Activated naive CD8-positive, alpha-beta T cell treated with anti-CD3 and anti-CD28 coated beads, Interleukin-2, amount 10 ng/mL, durations not matched to agents 7 days and 5 days (primary cell): Measurements from ENCODE around the gene UBL4A. TPM values are rescaled to one million over a fixed set of nuclear protein-coding genes. Genes with fewer than 3 reads are reported as not detected.
A peak's percentile ranks its signal among the peaks of the same experiment; 100 is the strongest.

Experiments used
- ATAC-seq: fragments of 150-1000 bp; cut with Tn5 transposase; one replicate; pipeline ENCODE4 v1.10.0; 2021; ENCODE audit warnings: low read depth, moderate library complexity
- POLR2A ChIA-PET: fragments of 350-600 bp; sonication (Branson Sonifier 250); formaldehyde crosslinking; loops from one replicate; lab custom pipeline; 2021; ENCODE audit warnings: antibody characterized with exemption; lab: Charles Lee
- DNase-seq: peaks from one replicate; pipeline ENCODE4 v3.0.0; 2021
- H3K27ac Mint-ChIP-seq: one replicate; pipeline ENCODE4 v1.8.0; 2022; ENCODE audit warnings: mild to moderate bottlenecking, mixed read lengths
- H3K27me3 Mint-ChIP-seq: one replicate; pipeline ENCODE4 v1.8.0; 2022; ENCODE audit warnings: mild to moderate bottlenecking, moderate library complexity, mixed read lengths
- H3K36me3 Mint-ChIP-seq: one replicate; pipeline ENCODE4 v1.8.0; 2021; ENCODE audit warnings: mild to moderate bottlenecking, mixed read lengths
- H3K4me1 Mint-ChIP-seq: one replicate; pipeline ENCODE4 v1.8.0; 2021; ENCODE audit warnings: mixed read lengths
- H3K4me3 Mint-ChIP-seq: one replicate; pipeline ENCODE4 v1.8.0; 2022; ENCODE audit warnings: mild to moderate bottlenecking, moderate library complexity, mixed read lengths
- H3K9me3 Mint-ChIP-seq: one replicate; pipeline ENCODE4 v1.8.0; 2021; ENCODE audit warnings: mixed read lengths
- total RNA-seq, 2 experiments: library from RNA; stranded (reverse); gene quantifications; one replicate each; pipeline ENCODE4 v1.2.3, GENCODE V29; 2021

UBL4A gene
- total RNA-seq, 2 experiments from 2014 or later, result 43.8 to 45.3 TPM

DNA sequence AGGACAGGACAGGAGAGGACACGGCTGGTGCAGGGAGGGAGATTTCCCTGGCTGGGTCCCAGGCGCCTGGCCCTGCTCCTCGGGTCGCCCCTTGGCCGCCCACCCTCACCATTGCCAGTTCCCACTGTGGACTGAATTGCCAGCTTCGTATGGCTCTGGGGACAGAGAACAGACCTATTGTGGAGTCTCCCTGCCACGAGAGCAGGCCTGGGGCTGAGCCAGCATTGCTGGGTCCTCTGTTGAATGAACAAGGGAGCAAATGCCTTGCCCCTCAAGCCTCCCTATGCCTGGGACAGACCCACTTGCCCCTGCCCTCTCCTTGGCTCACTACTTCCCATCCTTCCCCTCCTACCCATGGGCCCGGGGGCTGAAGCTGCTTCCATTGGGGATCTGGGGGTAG, 24.0 kb downstream of the UBL4A start:
- no peaks in the 10 kb centered on the region for H3K27me3 Mint-ChIP-seq
- H3K4me3 Mint-ChIP-seq, result no peak overlapping the region
- H3K9me3 Mint-ChIP-seq, result no peaks in the 10 kb centered on the region
- DNase-seq, result no peak
- peaks cover 6% of the 10 kb centered on the region for H3K4me1 Mint-ChIP-seq
- POLR2A ChIA-PET, result interaction anchor here (0.6 to 0.9 kb wide), 2 partner anchors 24 to 448 kb away, joined by 3 read pairs; partner anchors contain the start of gene UBL4A
- ATAC-seq, result no peak
- no peaks in the 10 kb centered on the region for H3K36me3 Mint-ChIP-seq
- H3K27ac Mint-ChIP-seq, result no peak overlapping the region

DNA sequence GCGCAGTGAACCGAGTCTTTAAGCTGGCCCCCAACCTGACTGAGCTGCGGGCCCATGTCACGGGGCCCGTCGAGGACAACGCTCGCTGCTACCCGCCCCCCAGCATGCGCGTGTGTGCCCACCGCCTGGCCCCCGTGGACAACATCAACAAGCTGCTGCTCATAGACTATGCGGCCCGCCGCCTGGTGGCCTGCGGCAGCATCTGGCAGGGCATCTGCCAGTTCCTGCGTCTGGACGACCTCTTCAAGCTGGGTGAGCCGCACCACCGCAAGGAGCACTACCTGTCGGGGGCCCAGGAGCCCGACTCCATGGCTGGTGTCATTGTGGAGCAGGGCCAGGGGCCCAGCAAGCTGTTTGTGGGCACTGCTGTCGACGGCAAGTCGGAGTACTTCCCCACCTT, 26.1 kb downstream of the UBL4A start:
- Mint-ChIP-seq H3K4me3 (peak overlapping the region; percentile 40), H3K27ac (no peak overlapping the region), H3K4me1 (peaks cover 8% of the 10 kb centered on the region), H3K27me3 (no peaks in the 10 kb centered on the region), H3K9me3 (no peaks in the 10 kb centered on the region), H3K36me3 (no peaks in the 10 kb centered on the region)
- no peak for DNase-seq
- POLR2A ChIA-PET, result interaction anchor here (0.7 to 2.7 kb wide), 2 partner anchors 19 to 30 kb away, joined by 3 to 10 read pairs; partner anchors contain the start of gene SLC10A3
- no peak for ATAC-seq

DNA sequence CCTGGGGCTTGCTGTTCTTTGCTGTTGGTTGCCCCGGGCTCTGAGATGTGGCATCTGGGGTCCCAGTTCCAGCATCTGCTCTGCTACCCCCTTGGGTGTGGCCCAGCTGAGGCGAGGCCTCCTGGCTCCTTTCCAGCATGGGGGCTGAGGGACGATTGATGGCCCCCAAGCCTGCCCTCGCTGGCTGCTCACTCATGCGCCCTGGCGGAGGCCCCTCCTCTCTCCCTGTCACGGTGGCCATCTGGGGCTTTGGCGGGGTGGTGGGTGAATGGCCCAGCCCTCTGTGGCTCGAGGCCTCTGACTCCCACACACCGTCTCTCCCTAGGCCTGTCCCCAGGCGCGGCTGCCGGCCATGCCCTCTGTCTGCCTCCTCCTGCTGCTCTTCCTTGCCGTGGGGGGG, 26.6 kb downstream of the UBL4A start:
- peaks cover 8% of the 10 kb centered on the region for H3K4me1 Mint-ChIP-seq
- H3K27ac Mint-ChIP-seq, result no peak overlapping the region
- no peak for DNase-seq
- H3K27me3 Mint-ChIP-seq, result no peaks in the 10 kb centered on the region
- no peak for ATAC-seq
- no peaks in the 10 kb centered on the region for H3K36me3 Mint-ChIP-seq
- POLR2A ChIA-PET, result interaction anchor here (0.7 to 2.9 kb wide), 4 partner anchors 17 to 61 kb away, joined by 3 to 18 read pairs (median 8); partner anchors contain the start of genes RPL10 and SLC10A3
- H3K9me3 Mint-ChIP-seq, result no peaks in the 10 kb centered on the region
- H3K4me3 Mint-ChIP-seq, result peak overlapping the region; percentile 87

DNA sequence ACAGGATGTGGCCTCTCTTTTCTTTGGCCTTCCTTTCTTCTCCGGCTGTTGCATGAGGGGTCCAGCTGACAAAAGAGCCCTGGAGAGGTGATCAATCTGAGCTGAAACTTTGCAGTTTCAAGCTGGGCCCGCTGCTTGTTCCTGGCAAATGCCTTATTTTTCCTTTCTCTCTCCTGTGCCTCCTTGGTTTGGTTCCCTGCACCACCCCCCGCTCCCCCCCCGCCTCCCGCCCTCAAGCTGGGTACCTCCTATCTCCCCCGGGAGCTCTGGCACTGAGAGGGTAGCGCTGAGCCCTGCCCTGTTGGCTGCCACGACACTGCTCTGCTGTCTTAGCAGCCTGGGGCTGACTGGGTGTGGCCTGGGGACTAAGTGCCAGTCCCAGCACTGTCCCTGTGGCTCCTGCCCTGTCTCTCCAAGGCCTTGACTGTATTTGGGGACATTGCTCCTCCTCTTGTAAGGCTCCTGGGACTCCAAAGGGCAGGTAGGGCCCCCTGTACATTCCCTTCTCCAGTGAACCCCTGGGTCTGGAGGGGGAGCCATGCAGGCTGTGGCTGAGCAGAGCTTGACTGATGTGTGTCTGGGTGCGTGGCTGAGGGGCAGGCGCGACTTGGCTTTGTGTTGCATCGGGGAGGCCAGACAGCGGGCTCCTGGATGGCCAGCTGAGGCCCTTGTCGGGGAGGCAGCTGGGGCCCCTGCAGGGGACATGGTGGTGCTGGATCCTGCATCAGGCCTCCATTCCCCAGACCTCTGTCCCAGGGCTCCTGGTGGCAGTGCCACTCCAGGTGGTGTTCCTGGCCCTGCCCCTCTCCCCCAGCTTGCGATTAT, 27.2 kb downstream of the UBL4A start:
- ATAC-seq, result peak; percentile 55
- peaks cover 8% of the 10 kb centered on the region for H3K4me1 Mint-ChIP-seq
- no peaks in the 10 kb centered on the region for H3K9me3 Mint-ChIP-seq
- H3K36me3 Mint-ChIP-seq, result peaks cover 3% of the 10 kb centered on the region
- H3K27me3 Mint-ChIP-seq, result no peaks in the 10 kb centered on the region
- no peak for DNase-seq
- POLR2A ChIA-PET, result interaction anchor here (0.8 to 2.9 kb wide), 8 partner anchors 14 to 68 kb away, joined by 3 to 18 read pairs (median 4); partner anchors contain the start of genes ATP6AP1, RPL10, SLC10A3 and UBL4A
- peak overlapping the region; percentile 87 for H3K4me3 Mint-ChIP-seq
- peak overlapping the region; percentile 71 for H3K27ac Mint-ChIP-seq

DNA sequence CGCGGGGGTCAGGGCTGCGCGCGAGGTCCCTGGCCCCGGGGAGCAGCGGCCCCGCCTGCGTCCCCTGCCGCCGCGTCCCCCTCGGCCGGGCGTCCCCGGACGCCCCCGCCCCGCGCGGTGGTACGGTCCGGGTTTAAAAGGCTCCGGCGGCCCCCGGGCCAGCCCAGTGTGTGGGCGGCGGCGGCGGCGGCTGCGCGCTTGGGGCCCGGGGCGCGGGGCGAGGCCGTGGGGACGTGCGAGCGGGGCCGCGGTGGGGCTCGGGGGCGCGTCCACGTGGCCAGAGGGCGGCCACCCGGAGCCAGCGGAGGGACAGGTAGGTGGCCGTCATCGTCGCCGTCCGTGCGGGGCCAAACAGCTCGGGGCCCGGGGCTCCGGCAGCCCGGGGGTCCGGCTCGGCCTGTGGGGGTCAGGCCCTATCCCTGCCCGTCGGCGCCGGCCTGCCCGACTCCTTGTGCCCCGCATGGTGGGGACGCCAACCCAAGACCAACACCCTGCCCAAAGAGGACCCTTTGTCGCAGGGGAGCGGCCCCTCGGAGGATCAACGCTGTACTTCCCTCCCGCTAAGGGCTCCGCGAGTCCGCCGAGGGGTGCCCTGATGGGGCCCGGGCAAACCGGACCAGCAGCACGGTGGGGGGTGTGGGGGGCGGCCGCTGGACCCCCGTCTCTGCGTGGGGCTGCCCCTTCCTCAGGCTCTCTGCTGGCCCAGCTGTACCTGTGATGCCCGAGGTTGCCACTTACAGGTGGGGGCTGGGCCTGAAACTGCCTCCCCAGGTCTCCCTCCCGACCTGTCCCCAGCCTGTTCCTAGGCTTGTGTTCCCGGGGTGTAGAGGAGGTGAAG, 28.1 kb downstream of the UBL4A start, which contains the start of gene PLXNA3:
PLXNA3 (plus strand) TSS at position 166 of the 838 bp plus-strand sequence. CDS start 1,903 bp downstream, outside the sequence.
- ATAC-seq (peak; percentile 71), DNase-seq (peak; percentile 83)
- Mint-ChIP-seq H3K9me3 (no peaks in the 10 kb centered on the region), H3K27me3 (no peaks in the 10 kb centered on the region), H3K27ac (peak within 1 kb of the TSS; percentile 98), H3K4me3 (peak within 1 kb of the TSS; percentile 98), H3K4me1 (peaks cover 8% of the 10 kb centered on the region), H3K36me3 (peaks cover 3% of the 10 kb centered on the region)
- POLR2A ChIA-PET, result interaction anchor here (0.8 to 2.9 kb wide), 8 partner anchors 13 to 69 kb away, joined by 3 to 18 read pairs (median 4); partner anchors contain the start of genes ATP6AP1, RPL10, SLC10A3 and TAFAZZIN

DNA sequence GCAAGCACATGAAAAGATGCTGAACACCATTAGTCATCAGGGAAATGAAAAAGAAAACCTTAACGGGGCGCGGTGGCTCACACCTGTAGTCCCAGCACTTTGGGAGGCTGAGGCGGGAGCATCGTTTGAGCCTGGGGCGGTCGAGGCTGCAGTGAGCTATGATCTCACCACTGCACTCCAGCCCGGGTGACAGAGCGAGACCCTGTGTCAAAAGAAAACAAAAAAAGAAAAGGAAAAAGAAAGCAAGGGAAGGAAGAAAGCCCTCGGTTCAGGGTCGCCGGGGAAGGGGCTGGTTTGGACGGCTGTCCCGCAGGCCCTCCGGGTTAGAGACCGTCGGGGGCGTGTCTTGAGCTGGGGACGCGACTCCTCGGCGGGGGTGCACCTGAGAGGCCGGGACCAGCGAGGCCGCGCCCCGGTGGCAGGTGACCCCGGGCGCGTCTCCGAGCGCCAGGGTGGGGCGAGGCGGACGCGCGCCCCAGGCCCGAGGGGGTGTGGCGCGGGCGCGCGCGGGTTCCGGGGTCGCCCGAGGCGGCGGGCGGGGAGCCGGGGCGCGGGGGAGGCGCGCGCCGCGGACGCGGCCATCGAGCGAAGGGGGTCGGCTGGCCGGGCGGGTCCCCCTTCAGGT, 28.8 kb downstream of the UBL4A start:
- peak; percentile 83 for DNase-seq
- H3K4me3 Mint-ChIP-seq, result peak overlapping the region; percentile 98
- POLR2A ChIA-PET, result interaction anchor here (1.1 to 2.9 kb wide), 3 partner anchors 32 to 59 kb away, joined by 3 to 18 read pairs (median 6); partner anchors contain the start of genes RPL10 and TAFAZZIN
- H3K4me1 Mint-ChIP-seq, result peaks cover 8% of the 10 kb centered on the region
- peak overlapping the region; percentile 98 for H3K27ac Mint-ChIP-seq
- ATAC-seq, result peak; percentile 67
- no peaks in the 10 kb centered on the region for H3K27me3 Mint-ChIP-seq
- H3K36me3 Mint-ChIP-seq, result peaks cover 3% of the 10 kb centered on the region
- H3K9me3 Mint-ChIP-seq, result no peaks in the 10 kb centered on the region

DNA sequence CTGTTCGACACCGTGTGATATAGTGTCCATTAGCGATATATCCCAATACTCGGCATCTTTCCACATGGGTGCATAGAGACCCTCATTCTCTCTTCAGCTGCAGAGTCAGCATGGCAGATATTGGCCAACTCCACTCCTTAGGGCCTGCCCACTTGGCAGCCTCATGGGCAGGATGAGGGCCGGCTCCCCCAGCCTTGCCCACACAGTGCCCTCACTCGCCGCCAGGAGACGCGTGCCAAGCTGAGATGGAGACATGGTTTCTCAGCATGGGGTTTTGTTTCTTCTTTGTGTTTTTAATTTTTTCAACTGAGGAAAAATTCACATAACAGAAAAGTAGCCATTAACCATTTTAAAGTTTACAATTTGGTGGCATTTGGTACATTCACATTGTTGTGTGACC, 33.6 kb downstream of the UBL4A start:
- POLR2A ChIA-PET, result no interaction called here
- Mint-ChIP-seq H3K36me3 (peaks cover 3% of the 10 kb centered on the region), H3K4me1 (peaks cover 3% of the 10 kb centered on the region), H3K4me3 (no peak overlapping the region), H3K27me3 (no peaks in the 10 kb centered on the region), H3K27ac (no peak overlapping the region), H3K9me3 (no peaks in the 10 kb centered on the region)
- ATAC-seq, result no peak
- no peak for DNase-seq

DNA sequence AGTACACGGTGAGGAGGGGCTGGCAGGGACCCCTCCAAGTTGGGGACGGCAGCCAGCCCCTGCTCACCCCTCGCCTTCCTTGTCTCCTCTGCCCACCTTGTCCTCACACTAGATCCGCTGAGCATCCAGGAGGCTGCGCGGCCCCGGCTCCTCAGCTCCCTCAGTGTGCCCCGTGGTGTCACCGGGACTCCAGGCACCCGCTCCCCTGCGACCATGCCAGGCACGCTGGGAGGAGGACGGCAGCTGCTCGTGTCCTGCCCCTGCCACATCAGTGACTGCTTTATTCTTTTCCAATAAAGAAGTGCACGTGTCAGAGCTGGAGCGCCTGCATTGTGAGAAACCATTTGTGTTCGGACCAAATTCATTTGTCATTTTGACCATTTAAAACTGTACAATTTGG, 36.1 kb downstream of the UBL4A start:
- Mint-ChIP-seq H3K4me1 (no peaks in the 10 kb centered on the region), H3K27ac (no peak overlapping the region), H3K27me3 (no peaks in the 10 kb centered on the region), H3K4me3 (no peak overlapping the region), H3K9me3 (no peaks in the 10 kb centered on the region), H3K36me3 (peaks cover 5% of the 10 kb centered on the region)
- DNase-seq (no peak), ATAC-seq (no peak)
- POLR2A ChIA-PET, result no interaction called here

DNA sequence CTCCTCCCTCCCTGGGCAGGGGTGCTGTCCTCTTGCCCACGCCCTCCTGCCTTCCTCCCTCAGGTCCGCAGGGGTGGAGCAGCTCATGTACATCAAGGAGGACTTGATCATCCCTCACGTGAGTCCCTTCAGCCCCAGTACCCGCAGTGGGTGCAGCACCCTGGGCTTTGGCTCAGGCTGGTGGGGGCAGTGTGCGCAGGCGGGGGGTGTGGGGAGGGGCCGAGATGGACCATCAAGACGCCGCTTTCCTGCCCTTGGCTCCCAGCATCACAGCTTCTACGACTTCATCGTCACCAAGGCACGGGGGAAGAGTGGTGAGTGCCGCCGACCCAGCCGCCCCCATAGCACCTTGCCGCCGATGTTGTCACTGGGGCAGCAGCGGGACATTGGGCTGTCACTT, 36.8 kb downstream of the UBL4A start:
- H3K4me3 Mint-ChIP-seq, result no peak overlapping the region
- H3K27ac Mint-ChIP-seq, result no peak overlapping the region
- POLR2A ChIA-PET, result interaction anchor here (1.0 kb wide), 1 partner anchor 27 kb away, joined by 3 read pairs; no protein-coding TSS in a partner anchor
- H3K4me1 Mint-ChIP-seq, result no peaks in the 10 kb centered on the region
- no peaks in the 10 kb centered on the region for H3K9me3 Mint-ChIP-seq
- H3K27me3 Mint-ChIP-seq, result no peaks in the 10 kb centered on the region
- no peak for ATAC-seq
- no peak for DNase-seq
- H3K36me3 Mint-ChIP-seq, result peaks cover 4% of the 10 kb centered on the region

DNA sequence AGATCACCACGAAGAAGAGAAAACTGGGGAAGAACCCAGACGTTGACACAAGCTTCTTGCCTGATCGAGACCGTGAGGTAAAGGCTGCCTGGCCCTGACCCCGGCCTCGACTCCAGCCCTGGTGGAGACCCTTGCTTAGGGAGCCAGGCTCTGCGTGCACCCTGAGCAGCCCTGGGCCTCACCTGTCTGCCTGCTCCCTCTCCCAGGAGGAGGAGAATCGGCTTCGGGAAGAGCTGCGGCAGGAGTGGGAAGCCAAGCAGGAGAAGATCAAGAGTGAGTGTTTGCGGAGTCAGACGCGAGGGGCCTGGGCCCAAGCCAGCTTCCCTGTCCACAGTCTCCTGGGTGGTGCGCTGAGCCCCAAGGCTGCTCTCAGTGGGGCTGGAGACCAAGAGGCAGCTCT, 37.9 kb downstream of the UBL4A start:
- Mint-ChIP-seq H3K4me1 (no peaks in the 10 kb centered on the region), H3K4me3 (no peak overlapping the region), H3K36me3 (peaks cover 2% of the 10 kb centered on the region), H3K27ac (no peak overlapping the region), H3K27me3 (no peaks in the 10 kb centered on the region), H3K9me3 (no peaks in the 10 kb centered on the region)
- DNase-seq, result no peak
- POLR2A ChIA-PET, result no interaction called here
- ATAC-seq, result no peak

DNA sequence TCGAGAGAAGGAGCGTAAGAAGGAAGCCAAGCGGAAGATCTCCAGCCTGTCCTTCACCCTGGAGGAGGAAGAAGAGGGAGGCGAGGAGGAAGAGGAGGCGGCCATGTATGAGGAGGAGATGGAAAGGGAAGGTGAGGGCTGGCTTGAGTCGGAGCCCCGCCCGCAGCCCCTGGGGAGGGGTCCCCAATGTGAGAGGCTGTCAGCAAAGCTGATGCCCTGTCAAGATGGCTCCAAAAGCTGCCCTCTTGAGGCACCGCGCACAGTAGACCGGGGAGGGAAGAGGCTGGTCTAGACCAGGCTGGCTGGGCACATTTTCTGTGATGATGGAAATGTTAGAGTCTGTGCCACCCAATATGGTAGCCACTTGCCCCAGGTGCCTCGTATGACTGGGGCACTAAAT, 40.0 kb downstream of the UBL4A start:
- no peak overlapping the region for H3K27ac Mint-ChIP-seq
- H3K36me3 Mint-ChIP-seq, result peaks cover 2% of the 10 kb centered on the region
- H3K9me3 Mint-ChIP-seq, result no peaks in the 10 kb centered on the region
- no peaks in the 10 kb centered on the region for H3K27me3 Mint-ChIP-seq
- POLR2A ChIA-PET, result interaction anchor here (0.7 to 0.8 kb wide), 2 partner anchors 31 to 49 kb away, joined by 3 read pairs; partner anchors contain the start of gene RPL10
- H3K4me1 Mint-ChIP-seq, result peaks cover 2% of the 10 kb centered on the region
- DNase-seq (no peak), ATAC-seq (no peak)
- no peak overlapping the region for H3K4me3 Mint-ChIP-seq

DNA sequence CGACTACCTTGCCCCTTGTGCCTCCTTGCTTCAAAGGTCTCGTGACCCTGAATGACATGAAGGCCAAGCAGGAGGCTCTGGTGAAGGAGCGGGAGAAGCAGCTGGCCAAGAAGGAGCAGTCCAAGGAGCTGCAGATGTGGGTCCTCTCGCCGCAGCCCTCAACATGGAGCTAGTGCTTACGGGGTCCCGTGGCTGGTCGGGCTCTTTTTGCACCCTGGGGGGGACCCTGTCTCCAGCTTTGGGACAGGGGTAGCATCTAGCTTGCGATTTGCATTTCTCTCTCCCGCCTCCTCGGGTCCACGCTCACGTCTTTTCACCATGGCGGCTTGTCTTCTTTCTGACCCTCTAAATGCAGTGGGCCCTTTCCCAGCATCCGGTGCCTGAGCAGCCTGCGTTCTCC, 40.6 kb downstream of the UBL4A start:
- Mint-ChIP-seq H3K36me3 (peaks cover 2% of the 10 kb centered on the region), H3K27ac (no peak overlapping the region), H3K4me1 (peaks cover 3% of the 10 kb centered on the region), H3K9me3 (no peaks in the 10 kb centered on the region), H3K27me3 (no peaks in the 10 kb centered on the region), H3K4me3 (peak overlapping the region; percentile 49)
- DNase-seq, result no peak
- POLR2A ChIA-PET, result interaction anchor here (0.7 to 0.8 kb wide), 2 partner anchors 31 to 48 kb away, joined by 3 read pairs; partner anchors contain the start of gene RPL10
- no peak for ATAC-seq
